KG1 (cell line): ENCODE measurements around the gene NPIPA8.
"Not testable (repeated sequence)": the region's sequence is repeated elsewhere in the genome, so short reads cannot be mapped to it uniquely, and the experiment has no call there.

ENCODE experiments used
- DNase-seq: peaks from one replicate; lab custom pipeline; 2025; lab: John Stamatoyannopoulos, UW

NPIPA8 gene

GRCh38 chr16:18336636-18337035, at the start of gene NPIPA8:
TSS of gene NPIPA8 (minus strand) at chr16:18336736. CDS start at chr16:18332662, 4,074 bp downstream.
- not testable (repeated sequence) for DNase-seq

GRCh38 chr16:18385285-18385684, 48.7 kb upstream of the NPIPA8 start:
- not testable (repeated sequence) for DNase-seq

DNA sequence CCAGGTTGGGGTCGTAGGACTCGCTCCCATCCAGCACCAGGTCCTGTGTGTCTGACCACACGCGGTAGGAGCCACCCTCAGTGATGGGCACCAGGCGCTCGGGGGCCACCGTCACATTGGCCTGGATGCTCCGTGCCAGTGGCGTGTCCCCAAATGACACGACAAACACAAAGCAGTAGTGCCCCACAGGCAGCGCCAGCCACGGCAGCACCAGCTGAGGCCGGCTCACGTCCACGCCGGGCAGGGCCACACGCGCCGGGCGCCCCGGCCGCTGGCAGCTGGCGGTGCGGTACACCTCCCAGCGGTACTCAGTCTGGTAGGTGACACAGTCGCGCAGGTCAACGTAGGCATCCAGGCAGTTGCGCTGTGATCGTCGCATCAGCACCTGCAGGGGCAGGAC, 48.3 kb upstream of the NPIPA8 start:
- not testable (repeated sequence) for DNase-seq

DNA sequence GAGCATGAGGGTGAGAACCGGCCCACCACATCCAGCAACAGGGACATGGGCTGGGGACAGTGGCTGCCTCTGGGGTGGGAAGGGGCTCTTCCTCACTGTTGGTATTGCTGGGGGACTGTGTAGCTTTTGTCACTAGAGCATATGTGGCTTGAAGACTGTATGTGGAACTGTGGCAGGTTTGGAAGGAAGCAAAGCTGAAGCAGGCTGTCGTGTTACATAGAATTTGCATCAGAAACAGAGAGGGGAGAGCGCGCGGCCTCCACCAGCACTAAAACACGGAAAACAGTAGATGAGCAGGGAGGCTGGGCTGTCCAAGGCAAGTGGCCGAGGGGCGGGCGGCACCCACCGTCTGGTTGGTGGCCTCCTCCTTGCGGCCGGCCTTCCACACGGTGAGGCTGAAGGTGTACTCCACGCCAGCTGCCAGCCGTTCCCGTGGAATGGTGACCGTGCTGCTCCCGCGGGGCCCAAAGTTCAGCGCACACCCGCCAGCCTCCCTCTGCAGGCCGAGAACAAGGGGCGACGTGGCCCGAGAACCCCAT, 47.6 kb upstream of the NPIPA8 start:
- not testable (repeated sequence) for DNase-seq

- not testable (repeated sequence) for DNase-seq
Observed at GRCh38 chr16:18382696-18383095, 46.2 kb upstream of the NPIPA8 start.

- not testable (repeated sequence) for DNase-seq
Observed at GRCh38 chr16:18347742-18348141, 11.2 kb upstream of the NPIPA8 start.

DNA sequence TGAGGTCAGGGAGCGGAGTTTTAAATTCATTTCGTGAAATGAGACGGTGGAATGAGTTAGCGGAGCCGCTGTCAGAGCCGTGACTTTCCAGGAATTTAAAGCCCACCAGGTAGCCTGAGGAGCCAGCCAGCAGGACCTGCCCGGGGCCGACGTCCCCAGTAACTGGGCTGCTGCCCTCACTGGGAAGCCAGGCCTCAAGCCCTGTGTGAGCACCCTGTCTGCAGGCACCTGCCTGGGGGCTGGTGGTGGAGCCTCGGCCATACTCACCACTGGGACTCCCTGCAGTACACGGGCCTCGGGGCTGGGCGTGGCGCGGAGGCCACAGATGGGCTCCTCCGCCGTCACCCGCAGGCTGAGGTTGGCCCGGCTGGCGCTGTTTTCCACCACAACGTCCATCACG, 10.5 kb upstream of the NPIPA8 start:
- not testable (repeated sequence) for DNase-seq

DNA sequence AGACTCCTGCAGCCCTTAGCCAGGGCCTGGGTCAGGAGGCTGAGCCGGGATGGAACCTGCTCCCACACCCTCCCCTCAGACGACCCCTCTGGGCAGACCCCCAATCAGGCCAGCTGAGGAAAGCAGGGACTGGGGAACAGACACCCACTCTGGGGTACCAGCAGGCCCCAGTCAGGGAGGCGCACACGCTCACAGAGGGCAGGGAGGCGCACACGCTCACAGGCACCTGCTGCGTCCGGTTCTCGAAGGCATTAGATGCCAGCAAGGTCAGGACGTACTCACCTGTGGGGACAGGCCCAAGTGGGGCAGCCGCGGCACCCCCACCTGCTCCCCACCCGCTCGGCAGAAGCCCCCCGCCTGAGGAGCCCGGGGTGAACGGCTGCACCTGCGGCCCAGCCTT, 8.1 kb upstream of the NPIPA8 start:
- DNase-seq: not testable (repeated sequence)

DNA sequence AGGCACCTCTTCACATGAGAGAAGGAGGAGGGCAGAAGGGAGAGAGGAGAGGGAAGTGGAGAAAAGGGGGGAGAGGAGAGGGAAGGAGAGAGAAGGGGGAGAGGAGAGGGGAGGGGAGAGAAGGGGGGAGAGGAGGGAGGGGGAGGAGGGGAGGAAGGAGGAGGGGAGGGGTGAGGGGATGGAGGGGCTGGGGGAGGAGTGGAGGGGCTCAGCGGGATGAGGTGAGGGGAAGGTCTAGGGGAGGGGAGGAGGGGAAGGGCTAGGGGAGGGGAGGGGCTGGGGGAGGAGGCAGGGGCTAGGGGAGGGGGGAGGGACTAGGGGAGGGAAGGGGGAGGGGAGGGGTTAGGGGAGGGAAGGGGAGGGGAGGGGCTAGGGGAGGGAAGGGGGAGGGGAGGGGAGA, 5.5 kb upstream of the NPIPA8 start:
- not testable (repeated sequence) for DNase-seq

DNA sequence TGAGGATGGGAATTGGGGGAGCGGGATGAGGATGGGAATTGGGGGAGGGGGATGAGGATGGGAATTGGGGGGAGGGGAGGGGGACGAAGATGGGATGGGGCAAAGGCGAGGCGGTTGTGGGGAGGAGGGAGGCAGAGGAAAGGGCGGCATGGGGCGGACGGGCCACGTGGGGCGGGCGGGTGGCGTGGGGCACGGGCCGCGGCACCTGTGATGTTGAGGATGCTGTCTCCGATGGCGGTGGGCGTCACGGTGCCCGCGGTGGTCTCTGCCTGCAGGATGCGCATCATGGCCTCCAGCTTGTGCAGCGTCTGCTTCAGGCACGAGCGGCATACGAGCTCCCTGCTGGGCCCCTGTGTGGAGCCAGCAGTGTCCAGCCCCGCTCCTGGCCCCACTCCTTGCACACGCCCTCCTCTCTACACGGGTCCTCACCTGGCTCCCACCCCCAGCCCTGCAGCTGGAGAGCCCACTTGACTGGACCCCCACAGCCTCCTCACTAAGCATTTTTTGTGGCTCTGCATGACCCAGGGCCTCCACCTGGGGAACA, 5.0 kb upstream of the NPIPA8 start:
- DNase-seq: not testable (repeated sequence)

GRCh38 chr16:18339210-18339609, 2.7 kb upstream of the NPIPA8 start:
- DNase-seq: not testable (repeated sequence)

DNA sequence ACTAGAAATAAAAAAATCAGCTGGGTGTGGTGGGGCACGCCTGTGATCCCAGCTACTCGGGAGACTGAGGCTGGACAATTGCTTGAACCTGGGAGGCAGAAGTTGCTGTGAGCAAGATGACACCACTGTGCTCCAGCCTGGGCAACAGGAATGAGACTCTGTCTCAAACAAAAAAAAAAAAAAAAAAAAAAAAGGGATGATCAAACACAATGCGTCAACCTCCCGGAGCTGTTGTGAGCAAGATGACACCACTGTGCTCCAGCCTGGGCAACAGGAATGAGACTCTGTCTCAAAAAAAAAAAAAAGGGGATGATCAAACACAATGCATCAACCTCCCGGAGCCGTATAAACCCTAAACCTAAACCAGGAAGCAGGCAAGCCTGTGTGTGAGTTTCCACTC, 24.7 kb downstream of the NPIPA8 start:
- DNase-seq: not testable (repeated sequence)

DNA sequence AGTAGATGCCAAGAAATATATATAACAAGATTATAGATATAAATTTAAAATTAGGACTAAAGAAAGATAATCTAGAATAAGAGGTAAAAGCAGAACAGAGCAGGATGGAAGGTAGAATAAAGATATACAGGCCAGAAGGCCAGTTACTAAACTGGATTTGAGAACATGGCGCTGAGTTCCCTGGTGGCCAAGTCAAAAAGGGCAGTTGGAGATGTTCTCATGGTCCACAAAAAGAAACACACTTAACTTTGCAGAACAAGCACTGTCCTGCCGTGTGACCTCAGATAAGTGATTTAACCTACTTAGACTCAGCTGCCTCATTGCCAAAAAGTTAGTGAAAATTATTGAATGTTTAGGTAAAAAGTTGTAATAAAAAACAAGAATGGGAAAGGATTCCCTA, 27.4 kb downstream of the NPIPA8 start:
- not testable (repeated sequence) for DNase-seq

DNA sequence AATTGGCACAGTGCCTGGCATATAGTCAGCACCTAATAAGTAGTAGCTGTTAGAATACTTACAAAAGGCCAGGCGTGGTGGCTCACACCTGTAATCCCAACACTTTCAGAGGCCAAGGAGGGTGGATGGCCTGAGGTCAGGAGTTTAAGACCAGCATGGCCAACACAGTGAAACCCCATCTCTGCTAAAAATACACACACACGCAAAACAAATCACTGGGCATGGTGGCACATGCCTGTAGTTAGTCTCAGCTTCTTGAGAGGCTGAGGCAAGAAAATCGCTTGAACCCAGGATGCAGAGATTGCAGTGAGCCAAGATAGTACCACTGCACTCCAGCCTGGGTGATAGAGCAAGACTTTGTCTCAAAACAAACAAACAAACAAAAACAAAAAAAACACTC, 29.3 kb downstream of the NPIPA8 start:
- DNase-seq: not testable (repeated sequence)

DNA sequence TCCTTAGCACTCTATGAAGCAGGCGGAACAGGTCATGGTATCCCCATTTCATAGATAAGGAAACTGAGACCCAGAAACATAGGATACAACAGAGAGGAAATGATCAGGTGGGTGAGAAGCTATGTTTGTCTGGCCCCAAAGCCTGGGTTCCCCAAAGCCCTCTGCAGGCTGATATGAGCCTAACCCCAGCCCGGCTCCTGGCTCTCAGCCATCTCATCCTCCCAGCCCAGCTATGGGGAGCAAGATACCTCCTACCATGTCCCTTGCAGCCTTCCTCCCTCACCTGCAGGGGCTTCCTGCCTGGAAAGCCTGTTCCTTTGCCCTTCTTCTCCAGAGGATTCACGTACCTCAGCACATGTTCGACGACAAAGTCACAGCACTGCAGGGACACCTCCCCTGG, 30.5 kb downstream of the NPIPA8 start:
- DNase-seq: not testable (repeated sequence)

DNA sequence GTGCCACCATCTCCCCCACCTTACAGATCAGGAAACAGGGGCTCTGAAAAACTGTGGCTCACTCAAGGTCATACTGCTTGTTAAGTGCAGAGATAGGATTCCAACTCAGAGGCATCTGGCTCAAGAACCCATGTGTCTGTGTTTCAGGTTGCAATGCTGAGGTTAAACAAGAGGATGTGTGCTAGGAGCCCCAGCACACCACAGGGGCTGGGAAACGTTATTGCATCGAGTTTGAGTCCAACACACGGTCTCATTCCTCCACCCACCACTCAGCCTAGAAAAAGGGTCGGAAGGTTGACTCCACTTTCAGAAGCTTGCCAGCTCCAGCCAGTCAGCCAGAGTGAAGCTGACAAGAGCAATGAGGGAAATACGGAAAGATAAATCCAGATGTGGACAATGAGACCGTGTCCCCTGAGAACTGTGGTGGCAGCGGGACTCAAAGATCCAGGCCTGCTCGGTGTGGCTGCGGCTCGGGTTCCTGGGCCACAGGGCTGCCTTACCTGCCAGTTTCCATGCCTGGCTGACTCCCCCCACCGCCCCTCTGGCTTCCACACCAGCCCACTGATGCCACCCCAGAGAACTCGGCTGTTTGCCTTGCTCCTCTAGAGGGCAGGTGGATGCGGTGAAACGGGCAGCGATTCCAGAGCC, 33.4 kb downstream of the NPIPA8 start:
- DNase-seq: not testable (repeated sequence)

DNA sequence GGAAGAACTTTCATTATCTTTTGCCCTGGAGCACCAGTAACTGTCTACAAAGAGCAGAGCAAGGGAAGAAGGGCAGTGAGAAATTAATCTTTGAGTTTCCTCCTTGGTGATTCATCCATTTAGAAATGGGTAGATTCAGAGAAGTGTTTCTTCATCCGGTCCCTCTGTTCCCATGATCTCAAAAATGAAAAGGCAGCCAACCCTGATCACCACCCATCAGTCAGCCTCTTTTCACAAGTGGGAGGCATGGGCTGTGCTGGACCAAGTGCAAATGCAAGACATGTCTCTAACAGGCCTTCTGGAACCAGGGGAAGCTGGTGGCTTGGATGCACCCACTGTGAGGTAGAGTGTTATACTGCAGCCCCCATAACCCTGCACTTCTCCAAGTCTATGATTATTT, 38.8 kb downstream of the NPIPA8 start:
- DNase-seq: not testable (repeated sequence)

GRCh38 chr16:18296931-18297330, 39.6 kb downstream of the NPIPA8 start:
- not testable (repeated sequence) for DNase-seq

- not testable (repeated sequence) for DNase-seq
Observed at GRCh38 chr16:18294371-18294770, 42.2 kb downstream of the NPIPA8 start.

DNA sequence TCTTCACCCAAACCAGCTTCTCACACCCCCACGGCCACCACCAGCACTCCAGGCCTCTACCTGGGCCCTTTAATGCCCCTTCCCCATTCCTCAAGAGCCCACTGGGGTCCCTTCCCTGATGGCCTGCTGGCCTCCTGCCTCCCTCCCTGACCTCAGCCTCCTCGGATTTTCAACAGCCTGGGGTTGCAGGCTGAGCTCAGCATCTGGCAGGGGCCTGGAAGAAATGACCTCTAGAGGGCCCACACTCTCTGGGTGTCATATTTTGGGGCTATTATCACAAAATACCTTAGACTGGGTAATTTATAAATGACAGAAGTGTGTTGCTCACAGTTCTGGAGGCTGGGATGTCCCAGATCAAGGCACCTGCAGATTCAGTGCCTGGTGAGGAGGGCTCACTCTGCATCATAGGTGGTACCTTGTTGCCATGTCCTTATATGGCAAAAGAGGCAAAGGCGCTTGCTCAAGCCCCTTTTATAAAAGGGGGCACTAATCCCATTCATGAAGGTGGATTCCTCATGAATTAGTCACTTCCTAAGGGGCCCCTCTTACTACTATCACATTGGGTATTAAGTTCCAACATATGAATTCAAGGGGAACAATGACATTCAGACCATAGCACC, 43.1 kb downstream of the NPIPA8 start:
- DNase-seq: not testable (repeated sequence)

DNA sequence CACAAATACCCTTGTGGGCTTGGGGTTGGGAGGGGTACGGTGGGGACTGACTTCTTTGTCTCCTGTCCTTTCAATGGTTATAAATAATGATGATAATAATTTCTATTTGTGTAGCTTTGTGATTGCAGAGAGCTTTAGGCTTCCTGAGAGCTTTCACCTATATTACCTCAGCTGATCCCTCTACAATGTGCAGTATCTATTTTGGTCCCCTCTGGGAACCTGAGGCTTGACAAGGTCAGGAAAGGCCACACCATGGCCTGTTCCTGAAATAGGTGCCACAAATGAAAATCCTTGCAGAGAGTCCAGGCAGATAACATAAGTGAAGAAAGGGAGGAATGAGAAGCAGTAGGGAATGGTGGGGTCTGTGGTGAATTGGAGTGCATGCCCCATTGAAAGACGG, 45.6 kb downstream of the NPIPA8 start:
- not testable (repeated sequence) for DNase-seq

GRCh38 chr16:18286342-18286741, 50.2 kb downstream of the NPIPA8 start:
- not testable (repeated sequence) for DNase-seq

GRCh38 chr16:18280319-18280718, 56.2 kb downstream of the NPIPA8 start:
- not testable (repeated sequence) for DNase-seq
